ENCODE measurements around the gene SKOR1. TPM values are rescaled to one million over a fixed set of nuclear protein-coding genes. Genes with fewer than 3 reads are reported as not detected.

SKOR1 gene
- total and polyA plus RNA-seq, 12 donors, result 0.07 to 0.40 (median 0.15) TPM

- H3K36me3 ChIP-seq, result peaks cover 0 to 5% (median 0%) of the 10 kb centered on the region in 9 donors
- peaks cover 54 to 97% (median 90%) of the 10 kb centered on the region in 7 donors for H3K27me3 ChIP-seq
- peaks cover 0 to 40% (median 10%) of the 10 kb centered on the region in 9 donors for H3K4me1 ChIP-seq
- WGBS, 2 donors, result 7 to 14% methylated on average over 19 of the region's 19 CpGs
- TF ChIP-seq, protein P1, sequence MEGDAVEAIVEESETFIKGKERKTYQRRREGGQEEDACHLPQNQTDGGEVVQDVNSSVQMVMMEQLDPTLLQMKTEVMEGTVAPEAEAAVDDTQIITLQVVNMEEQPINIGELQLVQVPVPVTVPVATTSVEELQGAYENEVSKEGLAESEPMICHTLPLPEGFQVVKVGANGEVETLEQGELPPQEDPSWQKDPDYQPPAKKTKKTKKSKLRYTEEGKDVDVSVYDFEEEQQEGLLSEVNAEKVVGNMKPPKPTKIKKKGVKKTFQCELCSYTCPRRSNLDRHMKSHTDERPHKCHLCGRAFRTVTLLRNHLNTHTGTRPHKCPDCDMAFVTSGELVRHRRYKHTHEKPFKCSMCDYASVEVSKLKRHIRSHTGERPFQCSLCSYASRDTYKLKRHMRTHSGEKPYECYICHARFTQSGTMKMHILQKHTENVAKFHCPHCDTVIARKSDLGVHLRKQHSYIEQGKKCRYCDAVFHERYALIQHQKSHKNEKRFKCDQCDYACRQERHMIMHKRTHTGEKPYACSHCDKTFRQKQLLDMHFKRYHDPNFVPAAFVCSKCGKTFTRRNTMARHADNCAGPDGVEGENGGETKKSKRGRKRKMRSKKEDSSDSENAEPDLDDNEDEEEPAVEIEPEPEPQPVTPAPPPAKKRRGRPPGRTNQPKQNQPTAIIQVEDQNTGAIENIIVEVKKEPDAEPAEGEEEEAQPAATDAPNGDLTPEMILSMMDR (IDR thresholded peaks at IDR 0.05), result no peak
- ATAC-seq (no peak), DNase-seq (no peak)
- intact Hi-C loops (cut with DNase I), result no loop called here
- peaks cover 0 to 20% (median 7%) of the 10 kb centered on the region in 11 donors for H3K9me3 ChIP-seq
- no peak overlapping the region for H3K27ac ChIP-seq
- H3K4me3 ChIP-seq, result no peak overlapping the region
These were observed 5.7 kb upstream of the SKOR1 start for GRCh38 chr15:67819636-67820035.

- Histone ChIP-seq H3K27ac (no peak overlapping the region), H3K4me3 (no peak overlapping the region), H3K36me3 (peaks cover 0 to 5% (median 0%) of the 10 kb centered on the region in 9 donors), H3K9me3 (peaks cover 0 to 14% (median 7%) of the 10 kb centered on the region in 11 donors), H3K4me1 (peaks cover 0 to 47% (median 11%) of the 10 kb centered on the region in 9 donors), H3K27me3 (peaks cover 59 to 100% (median 94%) of the 10 kb centered on the region in 7 donors)
- intact Hi-C loops (cut with DNase I), result no loop called here
- TF ChIP-seq, protein P1 (IDR thresholded peaks at IDR 0.05), result no peak
- DNase-seq (no peak), ATAC-seq (no peak)
- WGBS, 2 donors, result 9% methylated on average over 50 of the region's 50 CpGs
These were observed 5.0 kb upstream of the SKOR1 start for GRCh38 chr15:67820122-67820991.

DNA sequence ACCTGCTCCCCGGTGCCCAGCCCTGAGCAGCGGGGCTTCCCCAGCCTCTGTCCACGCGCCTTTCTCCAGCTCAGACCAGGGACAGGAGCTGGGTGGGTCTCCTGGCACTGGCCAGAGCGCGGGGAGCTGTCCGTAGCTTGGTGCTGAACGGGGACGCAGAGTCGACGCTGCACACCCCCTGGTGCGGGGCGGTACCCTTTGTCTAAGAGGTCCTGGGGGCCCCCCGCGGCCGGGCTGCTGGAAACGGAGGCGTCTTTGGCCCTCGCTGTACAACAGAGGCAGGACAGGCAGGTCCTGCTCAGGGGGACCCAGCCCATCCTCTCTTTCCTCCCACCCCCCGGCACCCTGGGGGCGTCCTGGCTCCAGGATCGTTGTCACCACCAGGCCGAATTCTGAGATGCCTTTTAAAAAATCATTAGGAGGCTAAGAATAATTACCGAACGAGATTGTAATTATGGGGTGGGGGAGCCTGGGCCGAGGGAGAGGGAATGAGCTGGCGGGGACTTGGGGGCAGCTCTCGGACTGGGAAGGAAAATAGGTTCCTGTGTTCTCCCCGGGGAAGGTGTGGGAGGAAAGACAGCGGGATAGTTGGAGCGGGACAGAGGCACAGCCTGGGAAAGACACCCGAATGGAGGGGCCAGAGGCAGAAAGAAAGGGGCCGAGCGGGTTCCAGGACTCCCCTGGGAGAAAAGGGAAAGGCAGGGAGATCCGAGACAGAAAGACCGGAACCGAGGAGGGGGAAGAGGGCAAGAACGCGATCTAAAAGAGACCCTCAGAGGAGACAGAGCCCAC is 4.1 kb upstream of the SKOR1 start:
- ATAC-seq, result peak; percentile 80 to 93 (median 88)
- peaks cover 0 to 6% (median 0%) of the 10 kb centered on the region in 11 donors for H3K9me3 ChIP-seq
- H3K27me3 ChIP-seq, result peaks cover 66 to 100% (median 96%) of the 10 kb centered on the region in 7 donors
- H3K27ac ChIP-seq, result no peak overlapping the region
- H3K4me3 ChIP-seq, result no peak overlapping the region
- intact Hi-C loops (cut with DNase I), result no loop called here
- WGBS, 2 donors, result 3% methylated on average over 39 of the region's 39 CpGs
- DNase-seq, result peak; percentile 67 to 72
- peaks cover 0 to 4% (median 0%) of the 10 kb centered on the region in 9 donors for H3K36me3 ChIP-seq
- peaks cover 0 to 55% (median 17%) of the 10 kb centered on the region in 9 donors for H3K4me1 ChIP-seq
- TF ChIP-seq, protein P1 (IDR thresholded peaks at IDR 0.05), result no peak

- DNase-seq (no peak), ATAC-seq (no peak)
- H3K36me3 ChIP-seq, result peaks cover 0 to 7% (median 0%) of the 10 kb centered on the region in 9 donors
- no peaks in the 10 kb centered on the region for H3K9me3 ChIP-seq
- WGBS, 2 donors, result 1 to 2% methylated on average over 41 to 43 of the region's 43 CpGs
- H3K27ac ChIP-seq, result no peak overlapping the region
- intact Hi-C loops (cut with DNase I), result no loop called here
- H3K4me3 ChIP-seq, result no peak overlapping the region
- peaks cover 73 to 100% (median 100%) of the 10 kb centered on the region in 7 donors for H3K27me3 ChIP-seq
- peaks cover 0 to 62% (median 22%) of the 10 kb centered on the region in 9 donors for H3K4me1 ChIP-seq
- TF ChIP-seq, protein P1 (IDR thresholded peaks at IDR 0.05), result no peak
These were observed 3.4 kb upstream of the SKOR1 start for GRCh38 chr15:67821784-67822440.

All from heart right ventricle (tissue), 16 donors.